A673 (cell line): ENCODE measurements around the gene LHX1.

Experiments
- CTCF ChIP-seq: fragments of 300-800, 200-600 bp; sonication (generic); conservative IDR thresholded peaks from 2 replicates; pipeline ENCODE4 v1.5.1; 2017; ENCODE audit warnings: low read depth, mild to moderate bottlenecking, antibody characterized with exemption, low read length, moderate library complexity, mixed read lengths
- EZH2 ChIP-seq: fragments of 200-600 bp; sonication (generic); IDR thresholded peaks from 2 replicates; pipeline ENCODE4 v1.6.1; 2017; ENCODE audit warnings: borderline replicate concordance, low read depth, mild to moderate bottlenecking, mixed read lengths, antibody characterized with exemption, low read length; ENCODE audit not compliant: poor library complexity, severe bottlenecking

- TF ChIP-seq CTCF = no peak
- TF ChIP-seq EZH2 = no peak
These were observed 55.4 kb downstream of the LHX1 start for GRCh38 chr17:36992701-36993100.
